Suprapubic skin (tissue), 4 donors: ENCODE data around the gene ANO2.

Experiments
- POLR2A ChIP-seq, 2 donors: fragments of 450-650 bp; IDR thresholded peaks; one replicate each; pipeline ENCODE4 v1.6.1; 2017; ENCODE audit warnings: antibody characterized with exemption in 2 of 2, mild to moderate bottlenecking in 2 of 2, moderate library complexity in 2 of 2
- POLR2AphosphoS5 ChIP-seq, 3 donors: sonication (generic); formaldehyde crosslinking; IDR thresholded peaks; one replicate each; pipeline ENCODE4 v1.6.1; 2017; ENCODE audit warnings: antibody characterized with exemption in 3 of 3
- TF ChIP-seq, protein P1 (sequence below), 2 donors: fragments of 200-600 bp in 1 of 2; fragments of 450-650 bp in 1 of 2; sonication (generic) in 1 of 2; IDR thresholded peaks; one replicate each; pipeline ENCODE4 v1.5.1; 2016 to 2019; ENCODE audit warnings: antibody characterized with exemption in 2 of 2, mild to moderate bottlenecking in 1 of 2, moderate library complexity in 1 of 2

DNA sequence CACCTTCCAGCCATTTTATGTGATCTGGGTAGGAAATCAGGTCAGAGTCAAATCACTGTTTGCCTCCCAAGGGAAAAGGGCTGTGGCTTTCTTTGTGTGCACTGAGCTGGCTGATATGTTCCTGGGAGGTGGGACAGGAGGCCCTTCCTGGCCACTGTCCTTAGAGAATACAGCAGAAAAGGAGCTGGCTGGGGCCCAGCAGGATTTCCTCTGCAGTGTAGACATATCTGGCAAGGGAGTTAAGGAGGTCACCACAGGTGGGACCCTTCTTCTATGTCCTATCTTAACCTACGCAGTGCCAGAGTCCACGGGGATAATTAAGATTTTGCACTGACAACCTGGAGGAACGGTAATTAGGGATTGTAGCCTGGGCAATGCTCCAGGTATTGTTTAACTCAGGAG lies 367.8 kb downstream of the ANO2 start:
- TF ChIP-seq POLR2A (IDR thresholded peaks at IDR 0.05) = no peak
- TF ChIP-seq, protein P1, sequence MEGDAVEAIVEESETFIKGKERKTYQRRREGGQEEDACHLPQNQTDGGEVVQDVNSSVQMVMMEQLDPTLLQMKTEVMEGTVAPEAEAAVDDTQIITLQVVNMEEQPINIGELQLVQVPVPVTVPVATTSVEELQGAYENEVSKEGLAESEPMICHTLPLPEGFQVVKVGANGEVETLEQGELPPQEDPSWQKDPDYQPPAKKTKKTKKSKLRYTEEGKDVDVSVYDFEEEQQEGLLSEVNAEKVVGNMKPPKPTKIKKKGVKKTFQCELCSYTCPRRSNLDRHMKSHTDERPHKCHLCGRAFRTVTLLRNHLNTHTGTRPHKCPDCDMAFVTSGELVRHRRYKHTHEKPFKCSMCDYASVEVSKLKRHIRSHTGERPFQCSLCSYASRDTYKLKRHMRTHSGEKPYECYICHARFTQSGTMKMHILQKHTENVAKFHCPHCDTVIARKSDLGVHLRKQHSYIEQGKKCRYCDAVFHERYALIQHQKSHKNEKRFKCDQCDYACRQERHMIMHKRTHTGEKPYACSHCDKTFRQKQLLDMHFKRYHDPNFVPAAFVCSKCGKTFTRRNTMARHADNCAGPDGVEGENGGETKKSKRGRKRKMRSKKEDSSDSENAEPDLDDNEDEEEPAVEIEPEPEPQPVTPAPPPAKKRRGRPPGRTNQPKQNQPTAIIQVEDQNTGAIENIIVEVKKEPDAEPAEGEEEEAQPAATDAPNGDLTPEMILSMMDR (IDR thresholded peaks at IDR 0.05) = no peak
- no peak for TF ChIP-seq POLR2AphosphoS5 (IDR thresholded peaks at IDR 0.05)
